Measurements from ENCODE around the gene ADGRB3. TPM values are rescaled to one million over a fixed set of nuclear protein-coding genes. Genes with fewer than 3 reads are reported as not detected.

Gene ADGRB3
- total and polyA plus RNA-seq, 2 donors (not counting 1 experiment from before 2014, with no cell fraction given): not detected

- H3K36me3 ChIP-seq (replicated peaks in 1 of 2; ENCODE audit: control extremely low read depth in 1 of 2, control insufficient read depth in 1 of 2, extremely low read depth in 1 of 2, insufficient read depth in 2 of 2, low read length in 1 of 2): no peaks in the 10 kb centered on the region
- no peak for ATAC-seq (ENCODE audit: low read depth)
- H3K4me1 ChIP-seq (ENCODE audit: control insufficient read depth in 2 of 2, insufficient read depth in 2 of 2, low read length in 2 of 2): no peaks in the 10 kb centered on the region
- TF ChIP-seq EZH2 (IDR thresholded peaks at IDR 0.05; ENCODE audit: borderline replicate concordance, insufficient read depth, low read depth, low read length, poor library complexity, severe bottlenecking) (no peak), CTCF (IDR thresholded peaks at IDR 0.05) (no peak)
- no peak for DNase-seq
- no peaks in the 10 kb centered on the region for H3K9me3 ChIP-seq (ENCODE audit: control extremely low read depth in 1 of 3, control insufficient read depth in 2 of 3, insufficient read depth in 1 of 3, low read length in 2 of 3)
- no peaks in the 10 kb centered on the region for H3K27me3 Mint-ChIP-seq
- H3K4me3 Mint-ChIP-seq: no peak overlapping the region
- no peak overlapping the region for H3K27ac ChIP-seq (ENCODE audit: low read length in 2 of 2)
- H2AFZ ChIP-seq (ENCODE audit: insufficient read depth, low read depth, low read length, poor library complexity, severe bottlenecking): no peak overlapping the region
- H3K27me3 ChIP-seq (replicated peaks in 1 of 4; ENCODE audit: control extremely low read depth in 1 of 4, control insufficient read depth in 3 of 4, insufficient read depth in 4 of 4, low read length in 3 of 4): no peaks in the 10 kb centered on the region
- POLR2A ChIA-PET: no interaction called here
- H3K4me3 ChIP-seq (ENCODE audit: control extremely low read depth in 1 of 5, extremely low read depth in 1 of 5, insufficient read depth in 1 of 5, low read depth in 2 of 5, low read length in 4 of 5): no peak overlapping the region
- no peak overlapping the region for H3K27ac Mint-ChIP-seq
- no peaks in the 10 kb centered on the region for H3K79me2 ChIP-seq (ENCODE audit: control insufficient read depth, insufficient read depth, low read length)
- intact Hi-C loops (cut with micrococcal nuclease): no loop called here
- CTCF ChIA-PET: no interaction called here
- no peaks in the 10 kb centered on the region for H3K4me1 Mint-ChIP-seq
- no CpG with 5 or more reads among the region's 3 CpGs for WGBS (ENCODE audit: insufficient coverage)
- H4K20me1 ChIP-seq (ENCODE audit: control insufficient read depth, insufficient read depth, low read length, poor library complexity, severe bottlenecking): no peaks in the 10 kb centered on the region
- no peak overlapping the region for H3K9ac ChIP-seq (ENCODE audit: low read length)
- H3K9me3 Mint-ChIP-seq (ENCODE audit: insufficient read depth): no peaks in the 10 kb centered on the region
- H3K4me2 ChIP-seq (replicated peaks; ENCODE audit: low read depth, low read length, poor library complexity, severe bottlenecking): no peak overlapping the region
Measured at GRCh38 chr6:68653074-68653705, 18.1 kb downstream of the ADGRB3 start.

GRCh38 chr6:68653706-68654089 lies 18.6 kb downstream of the ADGRB3 start:
- Mint-ChIP-seq H3K4me3 (no peak overlapping the region), H3K9me3 (ENCODE audit: insufficient read depth) (no peaks in the 10 kb centered on the region), H3K4me1 (no peaks in the 10 kb centered on the region), H3K27me3 (no peaks in the 10 kb centered on the region), H3K27ac (no peak overlapping the region)
- ATAC-seq (ENCODE audit: low read depth) (no peak), DNase-seq (no peak)
- no peak overlapping the region for H3K4me2 ChIP-seq (replicated peaks; ENCODE audit: low read depth, low read length, poor library complexity, severe bottlenecking)
- ChIA-PET CTCF (no interaction called here), POLR2A (no interaction called here)
- H3K9me3 ChIP-seq (ENCODE audit: control extremely low read depth in 1 of 3, control insufficient read depth in 2 of 3, insufficient read depth in 1 of 3, low read length in 2 of 3): no peaks in the 10 kb centered on the region
- H3K79me2 ChIP-seq (ENCODE audit: control insufficient read depth, insufficient read depth, low read length): no peaks in the 10 kb centered on the region
- no peak overlapping the region for H3K4me3 ChIP-seq (ENCODE audit: control extremely low read depth in 1 of 5, extremely low read depth in 1 of 5, insufficient read depth in 1 of 5, low read depth in 2 of 5, low read length in 4 of 5)
- TF ChIP-seq EZH2 (IDR thresholded peaks at IDR 0.05; ENCODE audit: borderline replicate concordance, insufficient read depth, low read depth, low read length, poor library complexity, severe bottlenecking) (no peak), CTCF (IDR thresholded peaks at IDR 0.05) (no peak)
- no CpG with 5 or more reads among the region's 2 CpGs for WGBS (ENCODE audit: insufficient coverage)
- intact Hi-C loops (cut with micrococcal nuclease): no loop called here
- H3K36me3 ChIP-seq (replicated peaks in 1 of 2; ENCODE audit: control extremely low read depth in 1 of 2, control insufficient read depth in 1 of 2, extremely low read depth in 1 of 2, insufficient read depth in 2 of 2, low read length in 1 of 2): no peaks in the 10 kb centered on the region
- no peaks in the 10 kb centered on the region for H4K20me1 ChIP-seq (ENCODE audit: control insufficient read depth, insufficient read depth, low read length, poor library complexity, severe bottlenecking)
- no peaks in the 10 kb centered on the region for H3K27me3 ChIP-seq (replicated peaks in 1 of 4; ENCODE audit: control extremely low read depth in 1 of 4, control insufficient read depth in 3 of 4, insufficient read depth in 4 of 4, low read length in 3 of 4)
- no peak overlapping the region for H3K27ac ChIP-seq (ENCODE audit: low read length in 2 of 2)
- H2AFZ ChIP-seq (ENCODE audit: insufficient read depth, low read depth, low read length, poor library complexity, severe bottlenecking): no peak overlapping the region
- H3K4me1 ChIP-seq (ENCODE audit: control insufficient read depth in 2 of 2, insufficient read depth in 2 of 2, low read length in 2 of 2): no peaks in the 10 kb centered on the region
- H3K9ac ChIP-seq (ENCODE audit: low read length): no peak overlapping the region
